ENCODE data around the gene SASS6. TPM values are rescaled to one million over a fixed set of nuclear protein-coding genes. Genes with fewer than 3 reads are reported as not detected.
"Not testable (repeated sequence)": the region's sequence is repeated elsewhere in the genome, so short reads cannot be mapped to it uniquely, and the experiment has no call there.

The SASS6 gene
- total RNA-seq, 2 donors from 2014 or later = 1.6 to 2.1 TPM

- WGBS, 2 donors = 72 to 84% methylated on average over 4 of the region's 4 CpGs
- Histone ChIP-seq H3K9me3 (no peaks in the 10 kb centered on the region), H3K27ac (no peak overlapping the region), H3K4me1 (peaks cover 29% of the 10 kb centered on the region), H3K36me3 (replicated peaks in 1 of 2; ENCODE audit: insufficient read depth in 1 of 2, low read depth in 2 of 2) (no peaks in the 10 kb centered on the region), H3K27me3 (no peaks in the 10 kb centered on the region), H3K4me3 (no peak overlapping the region)
- ATAC-seq (no peak), DNase-seq (no peak)
- no peak for TF ChIP-seq POLR2A (IDR thresholded peaks at IDR 0.05)
- no peak for TF ChIP-seq CTCF (IDR thresholded peaks at IDR 0.05)
- intact Hi-C loops (cut with DNase I) = no loop called here
These were observed 81.3 kb downstream of the SASS6 start for GRCh38 chr1:100051401-100051800.

- TF ChIP-seq POLR2A (IDR thresholded peaks at IDR 0.05) = no peak
- no peak for TF ChIP-seq CTCF (IDR thresholded peaks at IDR 0.05)
- DNase-seq (no peak), ATAC-seq (no peak)
- H3K4me3 ChIP-seq = no peak overlapping the region
- no peak overlapping the region for H3K27ac ChIP-seq
- no peaks in the 10 kb centered on the region for H3K27me3 ChIP-seq
- intact Hi-C loops (cut with DNase I) = no loop called here
- H3K36me3 ChIP-seq (replicated peaks in 1 of 2; ENCODE audit: insufficient read depth in 1 of 2, low read depth in 2 of 2) = no peaks in the 10 kb centered on the region
- WGBS, 2 donors = 78 to 85% methylated on average over 4 of the region's 4 CpGs
- peaks cover 29% of the 10 kb centered on the region for H3K4me1 ChIP-seq
- no peaks in the 10 kb centered on the region for H3K9me3 ChIP-seq
These were observed 82.6 kb downstream of the SASS6 start for GRCh38 chr1:100050139-100050538.

GRCh38 chr1:100047235-100047708, 85.5 kb downstream of the SASS6 start:
- H3K27ac ChIP-seq; H3K27me3 ChIP-seq; intact Hi-C loops (cut with DNase I); H3K9me3 ChIP-seq; H3K36me3 ChIP-seq (replicated peaks in 1 of 2; ENCODE audit: insufficient read depth in 1 of 2, low read depth in 2 of 2); H3K4me3 ChIP-seq; DNase-seq; ATAC-seq: not testable (repeated sequence)
- WGBS, 2 donors = 95 to 96% methylated on average over 11 of the region's 11 CpGs
- peaks cover 31% of the 10 kb centered on the region for H3K4me1 ChIP-seq

GRCh38 chr1:100045206-100045605, 87.5 kb downstream of the SASS6 start:
- no peak for DNase-seq
- H3K9me3 ChIP-seq = no peaks in the 10 kb centered on the region
- H3K4me3 ChIP-seq = no peak overlapping the region
- no peaks in the 10 kb centered on the region for H3K36me3 ChIP-seq (replicated peaks in 1 of 2; ENCODE audit: insufficient read depth in 1 of 2, low read depth in 2 of 2)
- ATAC-seq = no peak
- no peaks in the 10 kb centered on the region for H3K27me3 ChIP-seq
- H3K4me1 ChIP-seq = peaks cover 48% of the 10 kb centered on the region
- TF ChIP-seq POLR2A (IDR thresholded peaks at IDR 0.05) = no peak
- TF ChIP-seq CTCF (IDR thresholded peaks at IDR 0.05) = no peak
- 57 to 73% methylated on average over 5 of the region's 5 CpGs for WGBS, 2 donors
- intact Hi-C loops (cut with DNase I) = no loop called here
- H3K27ac ChIP-seq = no peak overlapping the region

GRCh38 chr1:100039591-100039990, 93.1 kb downstream of the SASS6 start:
- Histone ChIP-seq H3K4me3 (peak overlapping the region in 1 of 2 donors; percentile 58), H3K4me1 (peaks cover 42% of the 10 kb centered on the region), H3K27me3 (no peaks in the 10 kb centered on the region), H3K27ac (peak overlapping the region in 3 of 4 donors; percentile 96 to 97 (median 97)), H3K9me3 (no peaks in the 10 kb centered on the region), H3K36me3 (replicated peaks in 1 of 2; ENCODE audit: insufficient read depth in 1 of 2, low read depth in 2 of 2) (no peaks in the 10 kb centered on the region)
- intact Hi-C loops (cut with DNase I) = no loop called here
- DNase-seq = no peak
- ATAC-seq = no peak
- TF ChIP-seq POLR2A (IDR thresholded peaks at IDR 0.05) (no peak), CTCF (IDR thresholded peaks at IDR 0.05) (no peak)
- WGBS, 2 donors = 3 to 6% methylated on average over 2 of the region's 2 CpGs
